ENCODE measurements around the gene ARMH1. TPM values are rescaled to one million over a fixed set of nuclear protein-coding genes. Genes with fewer than 3 reads are reported as not detected.

ARMH1 gene
- total RNA-seq, 2 donors from 2014 or later: 53.0 to 56.8 TPM

DNA sequence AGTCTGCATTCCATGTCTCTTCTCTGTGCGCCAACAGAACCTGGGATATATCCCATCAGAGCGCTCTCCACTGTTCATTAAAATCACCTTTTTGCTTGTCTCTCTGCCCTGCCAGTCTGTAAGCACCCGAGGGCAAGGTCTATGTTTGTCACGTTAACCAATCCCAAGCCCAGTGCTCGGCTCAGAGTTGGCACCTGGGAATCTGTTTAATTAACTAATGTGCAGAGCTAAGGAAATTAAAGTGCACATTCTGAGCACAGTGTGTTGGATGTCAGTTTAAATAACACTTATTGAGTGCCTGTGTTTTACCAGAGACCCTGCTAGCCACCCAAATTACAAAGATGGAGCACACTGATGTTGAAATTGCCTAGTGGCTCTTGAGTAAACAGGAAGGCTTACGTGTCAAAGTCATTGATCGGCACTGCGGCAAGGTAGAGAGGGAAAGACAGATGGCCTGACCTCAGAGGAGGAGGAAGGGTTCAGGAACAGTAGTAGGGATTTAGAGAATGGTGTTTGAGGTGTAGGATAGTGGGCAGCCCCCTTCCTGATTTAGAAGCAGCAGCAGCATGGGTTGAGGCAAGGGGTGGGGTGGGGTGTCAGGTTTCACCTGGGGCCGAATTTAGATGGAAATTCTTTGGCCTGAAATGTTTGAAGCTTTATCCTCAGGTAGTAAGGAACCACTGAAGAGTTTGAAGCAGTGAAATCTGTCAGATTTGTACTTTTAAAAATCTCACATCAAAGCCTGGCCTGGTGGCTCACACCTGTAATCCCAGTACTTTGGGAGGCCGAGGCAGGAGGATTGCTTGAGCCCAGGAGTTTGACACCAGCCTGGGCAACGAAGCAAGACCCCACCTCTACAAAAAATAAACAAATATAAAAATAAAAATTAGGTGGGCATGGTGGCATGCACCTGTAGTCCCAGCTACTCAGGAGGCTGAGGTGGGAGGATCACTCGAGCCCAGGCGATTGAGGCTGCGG lies 7.7 kb downstream of the ARMH1 start:
- Mint-ChIP-seq H3K4me3 (no peak overlapping the region), H3K27ac (no peak overlapping the region), H3K27me3 (no peaks in the 10 kb centered on the region), H3K36me3 (ENCODE audit: low read depth) (peaks cover 2% of the 10 kb centered on the region), H3K4me1 (peaks cover 2% of the 10 kb centered on the region)
- DNase-seq (no peak), ATAC-seq (no peak)
- no peaks in the 10 kb centered on the region for H3K9me3 ChIP-seq (ENCODE audit: control insufficient read depth, low read length, poor library complexity, severe bottlenecking)

DNA sequence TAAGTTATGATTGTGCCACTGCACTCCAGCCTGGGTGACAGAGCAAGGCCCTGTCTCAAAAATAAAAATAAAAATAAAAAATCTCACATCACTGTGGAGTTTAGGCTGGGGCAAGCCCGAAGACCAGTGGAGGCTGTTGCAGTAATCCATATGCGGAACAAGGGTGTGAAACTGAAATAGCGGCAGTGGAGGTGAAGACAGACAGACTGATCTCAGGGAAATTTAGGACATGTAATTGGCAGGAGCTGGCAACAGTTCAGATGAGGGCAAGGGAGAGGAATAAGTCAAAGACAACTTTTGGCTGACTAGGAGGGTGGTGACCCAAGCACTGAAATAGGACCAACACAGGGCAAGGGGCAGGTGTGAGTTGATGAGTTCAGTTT lies 8.4 kb downstream of the ARMH1 start:
- H3K27ac Mint-ChIP-seq: no peak overlapping the region

DNA sequence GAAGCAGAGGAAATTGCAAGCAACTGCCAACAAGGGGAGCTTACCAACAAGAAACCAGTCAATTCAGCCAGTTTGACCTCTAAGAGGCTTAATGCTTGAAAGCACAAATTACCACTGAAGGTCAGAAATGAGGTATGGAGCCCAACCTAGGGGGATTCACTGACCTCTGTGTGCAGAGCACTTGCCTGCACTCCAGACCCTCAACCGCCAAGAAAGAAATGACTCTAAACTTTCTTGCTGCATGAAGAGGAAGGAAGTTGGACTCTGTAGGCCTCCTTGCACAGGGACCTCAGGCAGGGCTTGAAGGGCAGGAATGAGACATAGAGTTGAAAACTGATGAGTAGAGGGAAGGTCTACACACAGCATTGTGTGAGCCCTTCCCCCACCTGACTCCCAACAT lies 10.0 kb downstream of the ARMH1 start:
- Mint-ChIP-seq H3K27me3 (peaks cover 6% of the 10 kb centered on the region), H3K4me1 (peaks cover 2% of the 10 kb centered on the region), H3K4me3 (no peak overlapping the region), H3K36me3 (ENCODE audit: low read depth) (peaks cover 2% of the 10 kb centered on the region), H3K27ac (no peak overlapping the region)
- no peak for DNase-seq
- no peaks in the 10 kb centered on the region for H3K9me3 ChIP-seq (ENCODE audit: control insufficient read depth, low read length, poor library complexity, severe bottlenecking)
- no peak for ATAC-seq

More for the DNA sequence above, 8.4 kb downstream of the ARMH1 start:
- Mint-ChIP-seq H3K27me3 (no peaks in the 10 kb centered on the region), H3K4me3 (no peak overlapping the region), H3K4me1 (peaks cover 2% of the 10 kb centered on the region), H3K36me3 (ENCODE audit: low read depth) (peaks cover 2% of the 10 kb centered on the region)
- ATAC-seq (no peak), DNase-seq (no peak)
- no peaks in the 10 kb centered on the region for H3K9me3 ChIP-seq (ENCODE audit: control insufficient read depth, low read length, poor library complexity, severe bottlenecking)

DNA sequence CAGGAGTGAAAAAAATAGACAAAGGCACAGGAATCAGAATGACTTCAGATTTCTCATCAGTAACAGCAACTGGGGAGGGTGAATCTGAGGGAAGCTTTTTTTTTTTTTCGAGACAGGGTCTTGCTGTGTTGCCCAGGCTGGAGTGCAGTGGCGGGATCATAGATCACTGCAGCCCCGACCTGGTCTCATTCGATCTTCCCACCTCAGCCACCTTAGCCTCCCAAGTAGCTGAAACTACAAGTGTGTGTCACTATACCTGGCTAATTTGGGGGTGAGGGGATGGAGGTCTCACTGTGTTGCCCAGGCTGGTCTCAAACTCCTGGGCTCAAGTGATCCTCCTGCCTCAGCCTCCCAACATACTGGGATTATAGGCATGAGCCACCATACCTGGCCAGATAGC lies 10.7 kb downstream of the ARMH1 start:
- H3K9me3 ChIP-seq (ENCODE audit: control insufficient read depth, low read length, poor library complexity, severe bottlenecking): no peaks in the 10 kb centered on the region
- ATAC-seq: no peak
- Mint-ChIP-seq H3K36me3 (ENCODE audit: low read depth) (no peaks in the 10 kb centered on the region), H3K27ac (peak overlapping the region; percentile 39), H3K27me3 (peaks cover 6% of the 10 kb centered on the region), H3K4me1 (peaks cover 2% of the 10 kb centered on the region), H3K4me3 (no peak overlapping the region)
- no peak for DNase-seq

DNA sequence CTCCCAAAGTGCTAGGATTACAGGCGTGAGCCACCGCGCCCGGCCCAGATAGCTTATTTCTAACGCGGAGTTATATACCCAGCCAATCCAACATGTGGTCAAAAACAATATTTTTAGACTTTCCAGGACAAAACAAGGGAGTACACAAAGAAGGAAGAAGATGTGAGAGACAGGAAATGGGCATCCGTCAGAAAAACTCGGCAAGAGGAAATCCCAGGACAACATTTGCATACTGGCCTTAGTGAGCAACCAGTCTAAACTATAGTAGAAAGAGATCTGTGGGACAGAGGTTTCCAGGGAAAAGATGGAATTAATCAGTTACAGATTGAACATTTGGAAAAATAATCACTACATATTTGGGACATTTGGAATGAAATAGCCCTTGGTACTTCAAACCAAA lies 11.4 kb downstream of the ARMH1 start:
- Mint-ChIP-seq H3K27ac (peak overlapping the region; percentile 39), H3K36me3 (ENCODE audit: low read depth) (no peaks in the 10 kb centered on the region), H3K27me3 (peaks cover 6% of the 10 kb centered on the region), H3K4me3 (no peak overlapping the region), H3K4me1 (peaks cover 2% of the 10 kb centered on the region)
- no peak for ATAC-seq
- no peak for DNase-seq
- H3K9me3 ChIP-seq (ENCODE audit: control insufficient read depth, low read length, poor library complexity, severe bottlenecking): no peaks in the 10 kb centered on the region

DNA sequence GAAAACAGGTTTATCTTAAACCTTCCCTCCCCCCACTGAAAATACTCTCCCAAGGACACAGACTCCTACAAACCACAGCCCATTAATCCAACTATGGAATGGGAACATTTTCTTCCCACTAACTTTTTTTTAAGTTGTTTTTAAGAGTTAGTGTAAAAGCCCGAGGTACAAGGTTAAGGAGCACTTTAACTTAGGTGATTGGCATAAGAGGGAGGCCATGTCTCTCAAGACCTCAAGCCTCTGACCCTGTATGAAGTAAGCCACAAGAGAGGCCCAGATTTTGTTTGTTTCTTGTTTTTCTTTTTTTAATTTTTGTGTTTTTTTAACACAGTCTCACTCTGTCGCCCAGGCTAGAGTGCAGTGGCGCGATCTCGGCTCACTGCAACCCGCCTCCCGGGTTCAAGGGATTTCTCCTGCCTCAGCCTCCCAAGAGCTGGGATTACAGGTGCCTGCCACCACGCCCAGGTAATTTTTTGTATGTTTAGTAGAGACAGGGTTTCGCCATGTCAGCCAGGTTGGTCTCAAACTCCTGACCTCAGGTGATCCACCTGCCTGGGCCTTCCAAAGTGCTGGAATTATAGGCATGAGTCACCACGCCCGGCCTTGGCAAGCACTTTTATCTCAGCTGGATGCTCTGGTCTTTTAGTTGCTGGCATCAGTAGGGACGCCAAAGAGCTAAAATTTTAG lies 14.4 kb downstream of the ARMH1 start:
- H3K27me3 Mint-ChIP-seq: peaks cover 18% of the 10 kb centered on the region

DNA sequence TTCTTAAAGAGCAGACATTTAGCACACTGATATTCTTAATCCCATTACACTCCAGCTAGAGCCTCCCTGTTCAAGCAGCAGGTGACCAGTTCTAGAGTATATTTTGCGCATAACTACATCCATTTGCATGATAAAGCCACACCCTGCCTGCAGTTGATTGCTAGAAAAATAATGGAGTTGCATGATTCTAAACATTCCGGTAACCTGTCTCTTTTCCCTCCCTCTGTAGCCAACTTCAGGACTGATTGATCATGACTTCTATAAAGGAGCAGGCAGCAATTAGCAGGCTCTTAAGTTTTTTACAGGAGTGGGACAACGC lies 14.9 kb downstream of the ARMH1 start:
- no peak overlapping the region for H3K4me3 Mint-ChIP-seq

More for the DNA sequence above, 14.4 kb downstream of the ARMH1 start:
- peaks cover 6% of the 10 kb centered on the region for H3K4me1 Mint-ChIP-seq
- H3K36me3 Mint-ChIP-seq (ENCODE audit: low read depth): peaks cover 6% of the 10 kb centered on the region
- DNase-seq (no peak), ATAC-seq (no peak)
- H3K9me3 ChIP-seq (ENCODE audit: control insufficient read depth, low read length, poor library complexity, severe bottlenecking): no peaks in the 10 kb centered on the region
- H3K4me3 Mint-ChIP-seq: no peak overlapping the region
- no peak overlapping the region for H3K27ac Mint-ChIP-seq

DNA sequence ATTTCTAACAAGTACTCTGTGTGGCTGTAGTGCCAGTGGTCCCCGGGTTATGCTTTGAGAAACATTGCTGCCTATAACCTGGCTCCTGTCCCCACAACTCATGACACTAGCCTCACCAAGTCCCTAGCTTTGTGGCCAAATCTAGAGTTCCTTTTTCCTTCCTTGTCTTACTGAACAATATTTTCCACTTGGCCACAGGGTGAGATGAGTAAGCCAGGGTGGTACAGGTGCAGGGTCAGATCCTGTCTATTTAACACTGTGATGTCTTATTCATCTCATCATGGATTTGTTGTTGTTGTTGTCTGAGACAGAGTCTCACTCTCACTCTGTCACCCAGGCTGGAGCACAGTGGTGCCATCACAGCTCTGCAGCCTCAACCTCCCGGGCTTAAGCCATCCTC lies 18.6 kb downstream of the ARMH1 start:
- Mint-ChIP-seq H3K36me3 (ENCODE audit: low read depth) (peaks cover 6% of the 10 kb centered on the region), H3K27me3 (peaks cover 23% of the 10 kb centered on the region), H3K27ac (no peak overlapping the region), H3K4me3 (no peak overlapping the region), H3K4me1 (peaks cover 8% of the 10 kb centered on the region)
- no peaks in the 10 kb centered on the region for H3K9me3 ChIP-seq (ENCODE audit: control insufficient read depth, low read length, poor library complexity, severe bottlenecking)
- no peak for ATAC-seq
- no peak for DNase-seq

More for the DNA sequence above, 14.9 kb downstream of the ARMH1 start:
- peaks cover 6% of the 10 kb centered on the region for H3K36me3 Mint-ChIP-seq (ENCODE audit: low read depth)
- no peak overlapping the region for H3K27ac Mint-ChIP-seq
- no peak for DNase-seq
- no peak for ATAC-seq
- no peaks in the 10 kb centered on the region for H3K9me3 ChIP-seq (ENCODE audit: control insufficient read depth, low read length, poor library complexity, severe bottlenecking)
- peaks cover 18% of the 10 kb centered on the region for H3K27me3 Mint-ChIP-seq
- H3K4me1 Mint-ChIP-seq: peaks cover 6% of the 10 kb centered on the region

DNA sequence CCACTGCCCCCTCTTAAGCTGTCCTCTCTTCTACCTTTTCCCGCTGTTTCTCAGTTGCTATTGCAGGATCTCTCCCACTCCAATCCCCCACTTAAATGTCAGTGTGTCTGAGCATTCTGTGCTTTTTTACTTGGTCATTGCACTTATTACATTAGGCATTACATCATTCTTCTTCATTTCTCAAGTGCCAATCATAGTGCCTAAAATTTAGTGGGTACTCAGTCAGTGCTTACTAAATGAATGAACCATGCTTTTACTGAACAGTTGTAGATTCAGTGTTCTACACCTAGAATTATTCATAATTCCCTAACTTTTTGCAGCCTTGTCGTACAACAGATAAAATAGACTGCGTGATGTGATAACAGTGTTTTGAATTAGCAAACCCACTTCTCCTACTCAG lies 19.4 kb downstream of the ARMH1 start:
- no peak for DNase-seq
- H3K4me1 Mint-ChIP-seq: peaks cover 8% of the 10 kb centered on the region
- H3K9me3 ChIP-seq (ENCODE audit: control insufficient read depth, low read length, poor library complexity, severe bottlenecking): no peaks in the 10 kb centered on the region
- H3K36me3 Mint-ChIP-seq (ENCODE audit: low read depth): peaks cover 6% of the 10 kb centered on the region
- no peak for ATAC-seq
- no peak overlapping the region for H3K4me3 Mint-ChIP-seq
- peaks cover 17% of the 10 kb centered on the region for H3K27me3 Mint-ChIP-seq
- H3K27ac Mint-ChIP-seq: no peak overlapping the region

DNA sequence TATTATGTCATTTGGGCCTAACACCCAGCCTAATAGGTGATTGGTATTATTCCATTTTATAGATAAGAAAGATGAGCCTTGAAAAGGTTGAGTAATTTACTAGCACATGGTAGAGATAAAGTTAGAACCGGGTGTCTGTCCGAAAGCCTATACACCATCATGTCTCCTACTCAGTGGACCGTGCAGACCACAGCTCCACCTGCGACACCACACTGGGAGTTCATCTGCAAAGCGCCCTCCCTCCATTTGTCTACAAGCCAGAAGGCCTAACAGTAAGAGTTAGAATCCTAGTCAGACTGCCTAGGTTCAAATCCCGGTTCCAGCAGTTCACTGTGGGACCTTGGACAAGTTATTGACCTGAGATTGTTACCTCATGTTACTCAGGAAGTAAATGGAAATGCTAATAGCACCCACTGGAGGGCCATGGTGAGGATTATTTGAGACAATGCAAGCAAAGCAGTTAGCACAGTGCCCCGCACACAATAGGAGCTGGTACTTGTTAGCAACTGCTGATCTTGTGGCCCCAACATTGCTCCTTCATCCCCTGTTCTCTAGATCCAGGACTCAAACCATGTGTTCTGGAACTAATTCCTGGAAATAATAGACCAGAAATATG lies 20.5 kb downstream of the ARMH1 start:
- DNase-seq: no peak
- H3K4me1 Mint-ChIP-seq: peaks cover 8% of the 10 kb centered on the region
- ATAC-seq: no peak
- H3K36me3 Mint-ChIP-seq (ENCODE audit: low read depth): peaks cover 6% of the 10 kb centered on the region
- no peaks in the 10 kb centered on the region for H3K9me3 ChIP-seq (ENCODE audit: control insufficient read depth, low read length, poor library complexity, severe bottlenecking)
- peaks cover 17% of the 10 kb centered on the region for H3K27me3 Mint-ChIP-seq
- no peak overlapping the region for H3K4me3 Mint-ChIP-seq
- H3K27ac Mint-ChIP-seq: no peak overlapping the region

DNA sequence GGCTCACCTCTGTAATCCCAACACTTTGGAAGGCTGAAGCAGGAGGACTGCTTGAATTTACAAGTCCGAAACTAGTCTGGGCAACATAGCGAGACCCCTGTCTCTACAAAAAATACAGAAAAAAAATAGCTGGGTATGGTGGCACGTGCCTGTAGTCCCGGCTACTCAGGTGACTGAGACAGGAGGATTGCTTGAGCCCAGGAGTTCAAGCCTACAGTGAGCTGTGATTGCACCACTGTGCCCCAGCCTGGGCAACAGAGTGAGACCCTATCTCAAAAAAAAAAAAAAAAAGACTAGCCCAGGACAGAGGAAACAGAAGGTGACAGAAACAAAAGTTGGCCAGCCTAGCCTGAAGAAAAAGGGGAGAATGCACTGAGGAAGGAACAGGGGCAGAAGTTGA lies 21.2 kb downstream of the ARMH1 start:
- H3K9me3 ChIP-seq (ENCODE audit: control insufficient read depth, low read length, poor library complexity, severe bottlenecking): no peaks in the 10 kb centered on the region
- Mint-ChIP-seq H3K4me1 (peaks cover 8% of the 10 kb centered on the region), H3K27ac (no peak overlapping the region), H3K27me3 (peaks cover 17% of the 10 kb centered on the region), H3K4me3 (no peak overlapping the region), H3K36me3 (ENCODE audit: low read depth) (peaks cover 6% of the 10 kb centered on the region)
- DNase-seq (no peak), ATAC-seq (no peak)

DNA sequence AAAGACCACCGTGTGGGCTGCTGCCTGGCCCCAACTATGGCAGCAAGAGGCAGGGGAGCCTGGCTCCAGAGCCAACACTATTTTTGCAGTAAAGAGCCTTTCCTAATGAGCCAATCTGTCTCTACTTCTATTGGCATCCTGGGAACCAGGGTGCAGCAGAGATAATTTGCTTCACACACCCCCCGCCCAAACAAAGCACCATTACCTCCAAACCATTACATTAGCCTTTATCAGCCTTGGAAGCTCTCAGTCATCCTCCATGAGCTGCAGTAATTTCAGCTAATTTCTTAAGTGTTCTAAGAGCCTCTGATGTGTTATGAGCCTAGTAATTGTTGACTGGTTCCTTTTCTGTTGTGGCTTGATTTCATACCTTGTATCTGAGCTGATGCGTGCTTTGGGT lies 21.6 kb downstream of the ARMH1 start:
- peak overlapping the region; percentile 53 for H3K27ac Mint-ChIP-seq
- H3K4me3 Mint-ChIP-seq: no peak overlapping the region

DNA sequence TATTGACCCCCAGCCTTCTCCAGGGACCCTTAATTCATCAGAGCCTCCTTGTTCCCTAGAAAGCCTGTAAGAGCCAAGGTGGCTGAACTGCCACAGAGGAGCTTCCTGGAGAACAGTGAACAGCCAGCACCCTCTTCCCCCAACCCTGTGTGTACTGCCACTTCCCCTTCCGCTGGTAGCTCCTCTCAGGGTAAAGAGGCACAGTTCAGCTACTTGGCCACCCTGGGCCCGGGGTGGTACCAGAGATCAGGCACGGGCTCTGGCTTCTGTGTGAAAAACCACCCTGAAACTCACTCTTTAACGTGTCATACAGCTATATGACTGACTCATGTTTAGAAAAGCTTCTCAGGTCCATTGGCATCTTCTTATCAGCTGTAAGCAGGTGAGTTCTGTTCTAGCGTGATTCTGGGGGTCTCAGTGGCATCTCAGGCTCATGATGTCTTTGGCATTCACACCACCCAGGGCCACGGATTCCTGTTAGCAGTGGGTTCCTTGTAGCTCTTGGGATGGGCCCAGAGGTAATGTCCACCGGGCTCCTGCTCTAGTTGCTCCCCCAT lies 22.4 kb downstream of the ARMH1 start:
- no peaks in the 10 kb centered on the region for H3K9me3 ChIP-seq (ENCODE audit: control insufficient read depth, low read length, poor library complexity, severe bottlenecking)
- Mint-ChIP-seq H3K27me3 (peaks cover 9% of the 10 kb centered on the region), H3K36me3 (ENCODE audit: low read depth) (peaks cover 2% of the 10 kb centered on the region), H3K4me3 (peak overlapping the region; percentile 47), H3K27ac (peak overlapping the region; percentile 53), H3K4me1 (peaks cover 6% of the 10 kb centered on the region)
- DNase-seq (no peak), ATAC-seq (peak; percentile 87)

More for the DNA sequence above, 21.6 kb downstream of the ARMH1 start:
- no peaks in the 10 kb centered on the region for H3K9me3 ChIP-seq (ENCODE audit: control insufficient read depth, low read length, poor library complexity, severe bottlenecking)
- ATAC-seq (no peak), DNase-seq (no peak)
- H3K36me3 Mint-ChIP-seq (ENCODE audit: low read depth): peaks cover 6% of the 10 kb centered on the region
- peaks cover 8% of the 10 kb centered on the region for H3K4me1 Mint-ChIP-seq
- H3K27me3 Mint-ChIP-seq: peaks cover 17% of the 10 kb centered on the region
